Erythroblast (primary cell): Measurements from ENCODE around the gene FAM13A.

Source experiments
- GATA1 ChIP-seq: IDR thresholded peaks from 2 replicates; pipeline ENCODE4 v1.6.1; 2011; ENCODE audit warnings: low read depth, mild to moderate bottlenecking, control low read depth, low read length, moderate library complexity
- POLR2A ChIP-seq: IDR thresholded peaks from 2 replicates; pipeline ENCODE4 v1.6.1; 2011; ENCODE audit warnings: mild to moderate bottlenecking, low read length

GRCh38 chr4:88868510-88868909 lies 188.5 kb downstream of the FAM13A start:
- TF ChIP-seq POLR2A (no peak), GATA1 (no peak)
